ENCODE results near the gene KDM3B.

DNA sequence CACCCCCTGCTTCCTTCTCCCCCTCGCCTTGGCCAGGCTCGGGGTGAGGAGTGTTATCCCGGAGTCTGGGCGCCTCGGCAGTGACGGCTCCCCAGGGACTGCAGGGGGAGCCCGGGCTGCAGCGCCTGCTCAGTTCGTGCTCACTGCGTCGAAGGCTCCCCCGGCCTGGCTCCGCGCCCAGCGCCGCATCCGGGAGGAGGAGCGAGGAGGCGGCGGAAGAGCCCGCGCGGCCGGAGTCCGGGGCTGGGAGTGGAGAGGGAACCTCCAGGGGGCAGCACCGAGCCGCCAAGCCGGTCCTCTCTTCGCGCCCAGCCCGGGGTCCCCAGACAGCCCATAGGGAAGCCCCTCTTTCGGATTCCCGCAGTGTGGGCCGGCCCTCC, 111.5 kb downstream of the KDM3B start:
- TF ChIP-seq, protein P1, sequence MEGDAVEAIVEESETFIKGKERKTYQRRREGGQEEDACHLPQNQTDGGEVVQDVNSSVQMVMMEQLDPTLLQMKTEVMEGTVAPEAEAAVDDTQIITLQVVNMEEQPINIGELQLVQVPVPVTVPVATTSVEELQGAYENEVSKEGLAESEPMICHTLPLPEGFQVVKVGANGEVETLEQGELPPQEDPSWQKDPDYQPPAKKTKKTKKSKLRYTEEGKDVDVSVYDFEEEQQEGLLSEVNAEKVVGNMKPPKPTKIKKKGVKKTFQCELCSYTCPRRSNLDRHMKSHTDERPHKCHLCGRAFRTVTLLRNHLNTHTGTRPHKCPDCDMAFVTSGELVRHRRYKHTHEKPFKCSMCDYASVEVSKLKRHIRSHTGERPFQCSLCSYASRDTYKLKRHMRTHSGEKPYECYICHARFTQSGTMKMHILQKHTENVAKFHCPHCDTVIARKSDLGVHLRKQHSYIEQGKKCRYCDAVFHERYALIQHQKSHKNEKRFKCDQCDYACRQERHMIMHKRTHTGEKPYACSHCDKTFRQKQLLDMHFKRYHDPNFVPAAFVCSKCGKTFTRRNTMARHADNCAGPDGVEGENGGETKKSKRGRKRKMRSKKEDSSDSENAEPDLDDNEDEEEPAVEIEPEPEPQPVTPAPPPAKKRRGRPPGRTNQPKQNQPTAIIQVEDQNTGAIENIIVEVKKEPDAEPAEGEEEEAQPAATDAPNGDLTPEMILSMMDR (IDR thresholded peaks at IDR 0.05; ENCODE audit: borderline replicate concordance, extremely low read depth, low read length, poor library complexity, severe bottlenecking): peak; percentile 80
- no peak for TF ChIP-seq EZH2 (IDR thresholded peaks at IDR 0.05; ENCODE audit: borderline replicate concordance, low read depth, low read length, severe bottlenecking)
